OCI-LY7 (cell line): ENCODE measurements around the gene GAN. TPM values are rescaled to one million over a fixed set of nuclear protein-coding genes. Genes with fewer than 3 reads are reported as not detected.

Source experiments
- Bru-seq: library from RNA; stranded (reverse); fragments of 400-500 nt; gene quantifications from one replicate; lab custom pipeline; 2021; lab: Mats Ljungman, UMichigan
- BruChase-seq, 2 experiments: library from RNA; stranded (reverse); fragments of 400-500 nt; gene quantifications; one replicate each; lab custom pipeline; 2021; lab: Mats Ljungman, UMichigan
- BruUV-seq: library from RNA; stranded (reverse); fragments of 400-500 nt; replicated peaks from 2 replicates; lab custom pipeline; 2021; lab: Mats Ljungman, UMichigan
- CTCF ChIA-PET: fragments of 300-600 bp; sonication (Branson Sonifier 250); formaldehyde crosslinking; loops from one replicate; lab custom pipeline; 2022; ENCODE audit warnings: antibody characterized with exemption; ENCODE audit not compliant: unreplicated experiment; lab: Charles Lee
- POLR2A ChIA-PET: fragments of 300-600 bp; sonication (Branson Sonifier 250); formaldehyde crosslinking; loops from one replicate; lab custom pipeline; 2022; ENCODE audit warnings: antibody characterized with exemption; lab: Charles Lee
- DNase-seq: peaks from one replicate; pipeline ENCODE4 v3.0.0-alpha.2; 2015; ENCODE audit warnings: low spot score
- H2AFZ ChIP-seq: fragments of 200-600 bp; sonication (generic), shearing (Covaris generic); 2 replicates; pipeline ENCODE4 v1.6.1; 2014; ENCODE audit warnings: mild to moderate bottlenecking, antibody characterized with exemption, low read length, moderate library complexity
- H3K27ac ChIP-seq: fragments of 200-600 bp; sonication (generic); 2 replicates; pipeline ENCODE4 v1.5.1; 2014; ENCODE audit warnings: mixed run types, low read depth, mild to moderate bottlenecking, moderate library complexity, low read length, inconsistent platforms; ENCODE audit not compliant: poor library complexity, severe bottlenecking
- H3K36me3 ChIP-seq: fragments of 200-600 bp; sonication (generic); 2 replicates; pipeline ENCODE4 v1.6.1; 2014; ENCODE audit warnings: mild to moderate bottlenecking, antibody characterized with exemption, low read length, moderate library complexity, mixed read lengths; ENCODE audit not compliant: insufficient read depth
- H3K4me1 ChIP-seq: fragments of 200-600 bp; sonication (generic); 2 replicates; pipeline ENCODE4 v1.5.1; 2014; ENCODE audit warnings: mild to moderate bottlenecking, low read length; ENCODE audit not compliant: insufficient read depth, poor library complexity, severe bottlenecking
- H3K4me2 ChIP-seq: fragments of 200-600 bp; sonication (generic); 2 replicates; pipeline ENCODE4 v1.6.1; 2014; ENCODE audit warnings: mild to moderate bottlenecking, low read length
- H3K4me3 ChIP-seq: fragments of 200-600 bp; sonication (generic); 2 replicates; pipeline ENCODE4 v1.5.1; 2014; ENCODE audit warnings: mild to moderate bottlenecking, low read depth, low read length; ENCODE audit not compliant: poor library complexity, severe bottlenecking
- H3K79me2 ChIP-seq: fragments of 200-600 bp; sonication (generic); 2 replicates; pipeline ENCODE4 v1.6.1; 2016; ENCODE audit warnings: low read depth, mild to moderate bottlenecking, low read length, moderate library complexity, mixed read lengths; ENCODE audit not compliant: insufficient read depth
- H3K9me2 ChIP-seq: fragments of 200-600 bp; sonication (generic); 2 replicates; pipeline ENCODE4 v1.6.1; 2016; ENCODE audit warnings: mild to moderate bottlenecking, low read length, mixed read lengths; ENCODE audit not compliant: insufficient read depth
- H3K9me3 ChIP-seq: fragments of 200-600 bp; sonication (generic); 2 replicates; pipeline ENCODE4 v1.6.1; 2014; ENCODE audit warnings: mild to moderate bottlenecking, mixed run types, low read length, mixed read lengths
- H4K20me1 ChIP-seq: fragments of 200-600 bp; sonication (generic); 2 replicates; pipeline ENCODE4 v1.6.1; 2014; ENCODE audit warnings: mild to moderate bottlenecking, antibody characterized with exemption, low read length, moderate library complexity, mixed read lengths; ENCODE audit not compliant: insufficient read depth
- EZH2phosphoT487 ChIP-seq: fragments of 200-600 bp; sonication (generic); IDR thresholded peaks from 2 replicates; pipeline ENCODE4 v1.6.1; 2018; ENCODE audit warnings: low read depth, borderline replicate concordance, mild to moderate bottlenecking, mixed run types, antibody characterized with exemption, low read length, moderate library complexity, mixed read lengths
- intact Hi-C: fragments of 100-400 bp; cut with micrococcal nuclease; formaldehyde crosslinking; loops from one replicate; pipeline ENCODE4 v1.10.0; 2022; ENCODE audit not compliant: unreplicated experiment
- long read RNA-seq: library from polyadenylated mRNA; stranded (forward); transcript quantifications from one replicate; pipeline ENCODE4 v2.0.0, GENCODE V29; 2022
- total RNA-seq, 2 experiments: library from RNA; depleted of rRNA in 1 of 2; stranded (reverse); fragments of >200 nt in 1 of 2; shearing (Covaris generic) in 1 of 2; gene quantifications; 2 replicates each; pipeline ENCODE4 v1.2.3, GENCODE V29; 2014 to 2022
- TF ChIP-seq, protein P1 (sequence below): fragments of 200-600 bp; sonication (generic); conservative IDR thresholded peaks from 2 replicates; pipeline ENCODE4 v1.5.1; 2014; ENCODE audit warnings: mild to moderate bottlenecking, antibody characterized with exemption, low read length, moderate library complexity, mixed read lengths

The GAN gene, protein sequence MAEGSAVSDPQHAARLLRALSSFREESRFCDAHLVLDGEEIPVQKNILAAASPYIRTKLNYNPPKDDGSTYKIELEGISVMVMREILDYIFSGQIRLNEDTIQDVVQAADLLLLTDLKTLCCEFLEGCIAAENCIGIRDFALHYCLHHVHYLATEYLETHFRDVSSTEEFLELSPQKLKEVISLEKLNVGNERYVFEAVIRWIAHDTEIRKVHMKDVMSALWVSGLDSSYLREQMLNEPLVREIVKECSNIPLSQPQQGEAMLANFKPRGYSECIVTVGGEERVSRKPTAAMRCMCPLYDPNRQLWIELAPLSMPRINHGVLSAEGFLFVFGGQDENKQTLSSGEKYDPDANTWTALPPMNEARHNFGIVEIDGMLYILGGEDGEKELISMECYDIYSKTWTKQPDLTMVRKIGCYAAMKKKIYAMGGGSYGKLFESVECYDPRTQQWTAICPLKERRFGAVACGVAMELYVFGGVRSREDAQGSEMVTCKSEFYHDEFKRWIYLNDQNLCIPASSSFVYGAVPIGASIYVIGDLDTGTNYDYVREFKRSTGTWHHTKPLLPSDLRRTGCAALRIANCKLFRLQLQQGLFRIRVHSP
- total RNA-seq (2014; rRNA removed; shearing (Covaris generic)) (5.1 and 6.2 TPM in 2 replicates), total RNA-seq (2022) (10.5 and 14.2 TPM in 2 replicates), Bru-seq, nascent RNA (percentile 68 among the genes with signal in this experiment), BruChase-seq, experiment 1, labeled RNA remaining after a 6-hour chase (percentile 64 among the genes with signal in this experiment), BruChase-seq, experiment 2, labeled RNA remaining after a 2-hour chase (percentile 79 among the genes with signal in this experiment)
- long read RNA-seq, full-length matches to known transcripts, result 3 of 6 reads
- long read RNA-seq, partial matches to known transcripts, result 0 of 6 reads
- long read RNA-seq, other reads (novel, unspliced or antisense), result 3 of 6 reads

DNA sequence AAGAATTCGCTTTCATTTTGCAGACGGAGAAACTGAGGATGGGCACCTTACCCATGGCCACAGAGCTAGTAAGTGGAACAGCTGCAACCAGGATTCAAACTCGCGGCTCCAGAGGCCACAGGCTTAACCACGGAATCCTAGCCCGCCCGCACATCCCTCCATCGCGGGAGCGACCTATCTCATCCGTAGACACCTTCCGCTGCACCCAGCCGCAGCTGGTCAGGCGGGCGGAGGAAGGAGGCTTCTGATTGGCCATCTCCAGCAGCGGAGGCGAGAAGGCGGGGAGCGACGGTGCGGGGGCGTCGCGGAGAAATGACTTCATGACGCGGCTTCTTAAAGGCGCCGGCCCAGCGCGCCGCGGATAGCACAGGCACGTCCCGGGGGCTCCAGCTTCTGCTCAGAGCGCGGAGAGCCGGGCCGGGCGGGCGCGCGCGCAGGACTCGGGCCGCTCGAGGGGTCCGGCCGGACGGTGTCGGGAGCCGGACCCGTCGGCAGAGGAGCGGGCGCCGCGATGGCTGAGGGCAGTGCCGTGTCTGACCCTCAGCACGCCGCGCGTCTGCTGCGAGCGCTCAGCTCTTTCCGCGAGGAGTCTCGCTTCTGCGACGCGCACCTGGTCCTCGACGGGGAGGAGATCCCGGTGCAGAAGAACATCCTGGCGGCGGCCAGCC is at the start of gene GAN:
GAN (plus strand) TSS at position 360 of the 668 bp plus-strand sequence; CDS start at position 512, 152 bp downstream.
- Histone ChIP-seq H3K4me1 (peaks cover 13% of the 10 kb centered on the region), H3K79me2 (peaks cover 24% of the 10 kb centered on the region; the same call in 1 of the 2 replicates), H3K4me3 (peak within 1 kb of the TSS; percentile 94), H3K9me3 (no peaks in the 10 kb centered on the region), H4K20me1 (0 out of 2 replicates have a peak, but pooled peaks cover 6% of the 10 kb centered on the region), H3K27ac (no peak within 1 kb of the TSS), H2AFZ (peak within 1 kb of the TSS; percentile 87), H3K9me2 (no peaks in the 10 kb centered on the region), H3K36me3 (no peaks in the 10 kb centered on the region), H3K4me2 (peak within 1 kb of the TSS; percentile 82)
- TF ChIP-seq EZH2phosphoT487, result no peak
- TF ChIP-seq, protein P1, sequence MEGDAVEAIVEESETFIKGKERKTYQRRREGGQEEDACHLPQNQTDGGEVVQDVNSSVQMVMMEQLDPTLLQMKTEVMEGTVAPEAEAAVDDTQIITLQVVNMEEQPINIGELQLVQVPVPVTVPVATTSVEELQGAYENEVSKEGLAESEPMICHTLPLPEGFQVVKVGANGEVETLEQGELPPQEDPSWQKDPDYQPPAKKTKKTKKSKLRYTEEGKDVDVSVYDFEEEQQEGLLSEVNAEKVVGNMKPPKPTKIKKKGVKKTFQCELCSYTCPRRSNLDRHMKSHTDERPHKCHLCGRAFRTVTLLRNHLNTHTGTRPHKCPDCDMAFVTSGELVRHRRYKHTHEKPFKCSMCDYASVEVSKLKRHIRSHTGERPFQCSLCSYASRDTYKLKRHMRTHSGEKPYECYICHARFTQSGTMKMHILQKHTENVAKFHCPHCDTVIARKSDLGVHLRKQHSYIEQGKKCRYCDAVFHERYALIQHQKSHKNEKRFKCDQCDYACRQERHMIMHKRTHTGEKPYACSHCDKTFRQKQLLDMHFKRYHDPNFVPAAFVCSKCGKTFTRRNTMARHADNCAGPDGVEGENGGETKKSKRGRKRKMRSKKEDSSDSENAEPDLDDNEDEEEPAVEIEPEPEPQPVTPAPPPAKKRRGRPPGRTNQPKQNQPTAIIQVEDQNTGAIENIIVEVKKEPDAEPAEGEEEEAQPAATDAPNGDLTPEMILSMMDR, result no peak
- BruUV-seq, result no TSS peak
- peak; percentile 96 for DNase-seq
- intact Hi-C loops, result loop anchor here (10.0 kb wide), 1 partner anchor 220 kb away; the partner anchor contains the start of gene GCSH
- CTCF ChIA-PET, result no interaction called here
- POLR2A ChIA-PET, result interaction anchor here (0.7 to 1.5 kb wide), 3 partner anchors 29 to 416 kb away, joined by 4 read pairs; no protein-coding TSS in a partner anchor

DNA sequence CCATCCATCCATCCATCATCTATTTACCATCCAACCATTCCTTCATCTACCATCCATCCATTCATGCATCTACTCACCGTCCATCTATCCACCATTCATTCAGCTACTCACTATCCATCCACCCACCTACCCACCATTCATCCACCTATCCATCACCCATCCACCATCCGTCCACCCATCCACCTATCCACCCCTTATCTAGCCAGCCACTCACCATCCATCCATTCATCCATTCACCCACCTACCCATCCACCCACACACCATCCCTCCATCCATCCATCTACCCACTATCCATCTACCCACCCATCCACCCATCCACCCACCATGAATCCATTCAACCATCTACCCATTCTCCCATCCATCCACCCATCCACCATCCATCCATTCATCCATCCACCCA is 49.7 kb upstream of the GAN start:
- CTCF ChIA-PET, result no interaction called here
- TF ChIP-seq, protein P1, result no peak
- no peak for TF ChIP-seq EZH2phosphoT487
- POLR2A ChIA-PET, result interaction anchor here (0.6 kb wide), 1 partner anchor 702 kb away, joined by 4 read pairs; no protein-coding TSS in a partner anchor
- Histone ChIP-seq H3K27ac (no peak overlapping the region), H3K9me3 (no peaks in the 10 kb centered on the region), H3K36me3 (no peaks in the 10 kb centered on the region), H2AFZ (no peak overlapping the region), H3K4me1 (no peaks in the 10 kb centered on the region), H4K20me1 (no peaks in the 10 kb centered on the region), H3K4me2 (no peak overlapping the region), H3K79me2 (no peaks in the 10 kb centered on the region), H3K9me2 (no peaks in the 10 kb centered on the region), H3K4me3 (no peak overlapping the region)
- BruUV-seq, result no TSS peak
- intact Hi-C loops, result no loop called here
- DNase-seq, result no peak
